NCI-H774 (cell line): ENCODE data around the gene ZNF292.
"Not testable (repeated sequence)": the region's sequence is repeated elsewhere in the genome, so short reads cannot be mapped to it uniquely, and the experiment has no call there.

Source experiments
- DNase-seq: peaks from one replicate; lab custom pipeline; 2025; lab: John Stamatoyannopoulos, UW

Gene ZNF292

DNA sequence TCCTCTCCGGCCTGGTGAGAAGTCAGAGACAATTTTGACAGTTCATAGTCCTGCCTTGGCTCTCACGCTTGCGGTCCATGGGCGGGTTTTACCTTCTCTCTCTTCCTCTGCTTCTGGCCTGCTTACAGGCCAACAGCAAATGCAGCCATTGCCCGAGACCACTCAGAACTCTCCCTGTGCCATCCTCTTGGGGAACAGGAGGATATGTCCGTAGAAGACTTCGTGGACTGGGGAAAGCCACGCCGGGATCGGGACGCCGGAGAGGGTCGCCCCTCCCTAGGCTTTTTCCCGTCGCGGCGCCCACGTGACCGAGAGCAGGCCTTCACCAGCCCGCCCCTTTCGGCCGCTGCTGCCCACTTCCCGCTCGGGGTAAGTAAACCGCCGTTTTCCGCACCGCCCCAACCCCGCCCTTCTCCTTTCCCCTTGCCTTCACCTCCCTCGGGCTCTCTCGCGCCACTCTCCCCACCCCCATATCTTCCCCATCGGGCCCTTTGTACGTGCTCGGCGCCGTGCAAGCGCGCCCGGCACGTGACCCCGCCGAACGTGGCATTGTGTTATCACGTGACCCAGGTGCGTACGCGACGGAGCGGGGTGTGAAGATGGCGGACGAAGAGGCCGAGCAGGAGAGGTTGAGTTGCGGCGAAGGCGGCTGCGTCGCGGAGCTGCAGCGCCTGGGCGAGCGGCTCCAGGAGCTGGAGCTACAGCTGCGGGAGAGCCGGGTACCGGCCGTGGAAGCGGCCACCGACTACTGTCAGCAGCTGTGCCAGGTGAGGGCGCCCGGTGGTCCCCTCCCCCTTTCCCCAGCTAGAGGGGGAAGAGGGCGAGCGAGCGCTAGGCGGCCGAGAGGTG lies at the start of gene ZNF292:
Gene ZNF292, plus strand, starts transcription at position 573 of the 849 bp plus-strand sequence. Its CDS starts 27 bp downstream, at position 600.
- DNase-seq: peak; percentile 100

DNA sequence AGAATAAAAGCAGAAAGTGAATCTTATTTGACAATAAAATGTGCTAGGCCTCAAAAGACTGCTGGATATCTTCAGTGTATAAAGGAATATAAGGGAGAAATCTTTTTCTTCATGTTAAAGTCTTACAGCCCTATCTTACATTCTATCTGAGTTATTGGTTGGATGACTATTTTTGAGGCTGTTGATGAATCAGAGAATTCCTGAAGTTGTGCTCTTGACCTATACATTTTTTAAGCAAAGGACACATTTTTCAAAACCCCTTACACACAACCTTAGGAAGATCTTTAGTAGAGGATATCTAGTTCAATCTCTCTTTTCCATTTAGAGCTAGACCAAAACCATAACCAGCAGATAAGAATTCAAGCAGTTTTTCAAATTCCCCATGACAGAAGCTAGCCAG lies 49.5 kb upstream of the ZNF292 start:
- DNase-seq: no peak

DNA sequence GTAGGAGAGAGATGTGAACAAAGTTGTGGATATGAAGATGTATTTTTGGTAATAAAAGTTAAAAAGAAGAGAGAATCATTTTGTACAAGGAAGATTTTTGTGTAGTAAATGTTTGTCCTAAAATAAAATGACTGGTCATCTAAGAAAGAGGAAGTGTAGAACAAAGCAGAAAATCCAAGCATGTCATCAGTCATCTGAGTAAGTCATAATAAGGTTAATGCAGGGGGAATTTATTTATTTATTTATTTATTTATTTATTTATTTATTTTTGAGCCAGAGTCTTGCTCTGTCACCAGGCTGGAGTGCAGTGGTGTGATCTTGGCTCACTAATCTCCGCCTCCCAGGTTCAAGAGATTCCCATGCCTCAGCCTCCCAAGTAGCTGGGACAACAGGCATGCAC lies 44.7 kb upstream of the ZNF292 start:
- no peak for DNase-seq

DNA sequence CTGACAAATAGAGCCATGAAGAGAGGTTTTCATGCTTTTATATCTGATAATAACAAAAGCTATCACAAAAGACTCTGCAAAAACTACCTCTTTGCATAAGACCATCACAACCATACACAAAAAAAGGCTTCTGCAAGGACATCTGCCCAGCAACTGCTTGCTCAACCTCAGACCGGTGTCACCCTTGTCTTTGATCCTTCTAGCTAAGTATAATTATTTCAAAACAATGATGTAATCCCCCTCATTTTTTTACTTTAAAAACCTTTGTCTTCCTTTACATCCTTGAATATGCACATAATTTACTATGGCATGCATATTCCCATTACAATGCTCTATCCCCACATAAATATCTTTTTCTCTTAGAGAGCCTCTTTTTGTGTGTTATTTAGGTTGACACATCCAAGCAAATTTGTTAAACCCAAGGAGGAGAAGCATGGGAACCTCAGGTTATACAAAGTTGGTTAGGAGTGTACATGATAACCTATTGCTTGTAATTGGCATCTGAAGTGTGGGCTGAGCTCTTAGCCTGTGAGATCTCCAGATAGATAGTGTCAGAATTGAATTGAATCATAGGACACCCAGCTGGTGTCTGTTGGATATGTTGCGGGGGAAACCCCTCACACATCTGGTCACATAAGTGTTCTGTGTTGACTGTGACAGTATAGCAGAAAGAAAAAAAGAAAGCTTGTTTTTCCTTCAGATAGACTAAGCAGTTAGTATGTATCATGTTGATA lies 39.8 kb upstream of the ZNF292 start:
- DNase-seq: no peak

DNA sequence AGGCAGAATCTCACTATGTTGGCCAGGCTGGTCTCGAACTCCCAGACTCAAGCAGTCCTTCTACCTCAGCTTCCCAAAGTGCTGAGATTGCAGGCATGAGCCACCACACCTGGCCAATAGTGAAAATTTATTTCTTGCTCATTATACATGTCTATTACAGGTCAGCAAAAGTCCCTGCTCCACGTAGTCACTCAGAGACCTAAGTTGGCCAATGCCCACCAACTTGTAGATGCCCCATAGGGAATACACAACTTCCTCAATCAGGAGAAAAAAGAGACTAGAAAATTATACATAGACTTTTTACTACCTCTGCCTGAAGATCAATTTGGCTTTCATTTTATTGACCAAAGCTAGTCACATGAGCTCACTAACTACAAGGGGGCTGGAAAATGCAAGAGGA lies 38.4 kb upstream of the ZNF292 start:
- no peak for DNase-seq

DNA sequence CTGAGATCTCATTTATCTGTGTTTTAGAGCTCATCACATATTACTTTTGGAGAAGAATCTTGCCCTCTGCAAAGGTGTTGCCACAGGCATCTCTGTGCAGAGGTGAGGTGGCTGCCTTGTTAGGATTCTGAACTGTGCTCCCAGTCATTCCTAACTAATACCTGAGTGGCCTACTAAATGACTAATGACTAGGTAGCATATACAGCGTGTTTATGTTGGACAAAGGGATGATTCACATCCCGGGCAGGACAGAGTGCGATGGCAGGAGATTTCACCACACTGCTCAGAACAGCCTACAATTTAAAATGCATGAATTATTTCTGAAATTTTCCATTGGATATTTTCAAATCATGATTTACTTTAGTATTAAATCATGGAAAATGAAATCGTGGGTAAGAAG lies 37.3 kb upstream of the ZNF292 start:
- DNase-seq: no peak

DNA sequence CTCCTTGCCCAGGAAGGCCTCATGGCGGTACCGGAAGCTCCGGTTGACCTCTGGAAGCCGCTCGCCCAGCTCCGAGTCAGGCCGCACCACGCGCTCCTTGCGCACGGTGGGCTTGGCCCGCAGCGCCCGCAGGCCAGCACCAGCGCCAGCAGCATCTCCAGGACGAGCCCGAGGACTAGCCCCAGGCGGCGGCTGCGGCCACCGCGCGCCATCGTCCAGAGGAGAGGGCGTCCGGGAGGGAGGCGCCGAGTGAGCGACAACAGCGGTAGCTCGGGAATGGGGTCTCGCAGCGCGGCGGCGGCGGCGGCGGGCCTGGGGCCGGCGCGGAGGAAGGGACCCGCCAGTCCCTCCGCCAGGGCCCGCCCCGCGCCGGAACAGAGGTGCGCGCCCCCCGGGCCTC lies 32.9 kb upstream of the ZNF292 start:
- DNase-seq: no peak

DNA sequence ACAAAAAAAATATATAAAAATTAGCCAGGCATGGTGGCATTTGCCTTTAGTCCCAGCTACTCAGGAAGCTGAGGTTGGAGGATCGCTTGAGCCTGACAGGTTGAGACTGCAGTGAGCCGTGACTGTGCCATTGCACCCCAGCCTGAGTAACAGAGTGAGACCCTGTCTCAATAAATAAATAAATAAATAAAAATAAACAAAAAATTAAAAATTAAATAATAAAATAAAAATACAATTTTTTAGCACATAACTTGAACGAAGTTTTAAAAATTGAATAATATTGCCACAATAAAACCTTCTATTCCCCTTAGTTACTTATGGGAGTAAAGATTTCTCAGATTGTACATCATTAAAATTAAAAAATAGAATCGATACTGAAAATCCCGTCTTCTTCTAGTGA lies 31.3 kb upstream of the ZNF292 start:
- no peak for DNase-seq

DNA sequence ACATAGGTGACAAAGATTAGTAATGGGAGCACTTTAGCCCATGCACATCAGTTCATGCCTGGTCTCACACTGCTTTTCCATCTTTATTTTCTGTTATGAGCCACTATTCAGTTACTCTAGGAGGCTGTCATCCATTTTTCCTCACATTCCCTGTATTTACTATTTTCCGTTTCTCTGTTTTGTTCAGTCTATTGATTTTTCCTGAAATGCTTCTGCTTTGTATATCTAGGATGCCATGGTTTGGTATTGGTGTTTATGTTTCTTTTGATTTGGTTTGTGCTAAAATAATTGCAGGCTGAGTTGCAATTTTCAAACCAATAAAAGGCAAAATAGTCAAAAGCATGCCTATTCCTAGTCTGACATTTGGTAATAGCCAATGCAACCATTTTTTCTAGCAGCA lies 28.9 kb upstream of the ZNF292 start:
- DNase-seq: no peak

DNA sequence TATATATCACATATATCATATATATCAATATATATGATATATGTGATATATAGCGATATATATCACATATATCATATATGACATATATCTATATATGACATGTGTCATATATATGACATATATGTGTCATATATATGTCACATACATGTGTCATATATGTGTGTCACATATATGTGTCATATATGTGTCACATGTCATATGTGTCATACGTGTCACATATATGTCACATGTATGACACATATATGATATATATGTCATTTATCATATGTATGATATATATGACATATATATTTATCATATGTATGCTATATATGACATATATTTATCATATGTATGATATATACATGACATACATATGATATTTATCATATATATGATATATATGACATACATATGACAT lies 27.6 kb upstream of the ZNF292 start:
- no peak for DNase-seq

DNA sequence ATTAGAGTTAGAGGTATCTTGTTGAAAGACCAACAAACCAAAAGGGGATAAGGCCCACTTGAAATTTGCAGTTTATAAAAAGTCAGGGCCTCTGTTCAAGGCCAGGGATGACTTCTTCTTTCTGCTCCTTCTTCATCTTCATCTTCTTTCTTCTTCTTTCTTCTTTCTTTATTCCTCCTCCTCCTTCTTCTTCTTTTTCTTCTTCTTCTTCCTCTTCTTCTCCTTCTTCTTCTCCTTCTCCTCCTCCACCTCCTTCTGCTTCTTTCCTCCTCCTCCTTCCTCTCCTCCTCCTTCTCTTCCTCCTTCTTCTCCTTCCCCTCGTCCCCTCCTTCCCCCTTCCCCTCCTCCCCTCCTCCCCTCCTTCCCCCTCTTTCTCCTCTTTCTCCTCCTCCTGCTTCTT lies 18.4 kb upstream of the ZNF292 start:
- no peak for DNase-seq

DNA sequence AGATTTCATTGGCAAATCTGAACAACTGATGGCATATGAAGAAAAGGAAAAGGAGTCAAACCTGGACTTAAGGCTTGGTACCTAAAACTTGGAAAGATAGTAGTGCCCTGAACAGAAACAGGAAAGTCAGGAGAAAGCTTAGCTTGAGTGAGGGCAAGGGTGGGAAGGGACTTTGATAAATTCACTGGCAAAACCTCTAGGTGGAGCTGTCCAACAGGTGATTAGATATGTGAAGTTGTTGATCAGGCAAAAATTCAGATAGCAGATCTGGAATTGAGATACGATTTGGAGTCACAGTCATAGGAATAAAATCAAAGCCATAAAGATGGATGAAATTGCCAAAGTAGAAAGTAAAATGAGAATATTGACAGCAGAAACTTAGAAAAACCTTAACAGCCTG lies 16.1 kb upstream of the ZNF292 start:
- DNase-seq: peak; percentile 75

DNA sequence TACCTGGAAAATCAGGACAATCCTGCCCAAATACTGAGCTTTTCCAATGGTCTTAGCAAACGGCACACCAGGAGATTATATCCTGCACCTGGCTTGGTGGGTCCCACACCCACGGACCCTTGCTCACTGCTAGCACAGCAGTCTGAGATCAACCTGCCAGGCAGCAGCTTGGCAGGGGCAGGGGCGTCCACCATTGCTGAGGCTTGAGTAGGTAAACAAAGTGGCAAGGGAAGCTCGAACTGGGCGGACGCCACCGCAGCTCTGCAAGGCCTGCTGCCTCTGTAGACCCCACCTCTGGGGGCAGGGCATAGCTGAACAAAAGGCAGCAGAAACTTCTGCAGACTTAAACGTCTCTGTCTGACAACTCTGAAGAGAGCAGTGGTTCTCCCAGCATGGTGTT lies 15.4 kb upstream of the ZNF292 start:
- not testable (repeated sequence) for DNase-seq

DNA sequence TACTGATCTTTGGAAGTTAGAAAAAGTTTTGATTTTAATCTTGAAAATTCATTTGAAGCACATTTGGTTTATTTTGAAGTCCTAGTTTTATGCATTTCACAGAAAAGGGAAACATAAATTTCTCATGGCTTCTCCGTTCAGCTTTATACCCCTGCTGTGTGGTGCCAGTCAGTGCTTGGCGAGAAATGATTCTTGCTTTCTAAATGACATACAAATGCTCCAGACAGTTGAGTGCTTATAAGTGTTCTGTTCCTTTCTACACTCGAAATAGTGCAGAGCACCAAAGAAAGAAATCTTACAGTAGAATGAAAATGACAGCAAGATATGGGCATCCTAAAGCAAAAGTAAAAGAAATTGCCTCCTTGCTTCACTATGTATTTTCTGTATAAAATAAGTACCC lies 9.0 kb upstream of the ZNF292 start:
- DNase-seq: no peak

DNA sequence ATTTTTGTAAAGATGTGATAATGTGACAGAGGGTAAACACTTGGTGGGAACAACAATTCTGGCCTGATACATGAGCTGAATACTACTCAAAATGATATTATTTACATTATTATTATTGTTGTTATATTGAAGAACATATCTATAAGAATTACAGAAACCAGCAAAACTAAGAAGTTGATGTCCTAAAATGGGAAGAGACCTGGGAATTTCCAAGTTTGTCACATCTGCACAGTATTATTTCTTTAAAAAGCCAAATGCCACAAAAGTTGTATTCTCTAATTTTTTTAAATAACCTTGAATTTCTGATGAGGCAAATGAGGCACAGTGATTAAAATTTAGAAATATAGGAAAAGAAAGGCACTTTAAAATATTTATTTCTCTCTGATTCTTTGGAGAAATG lies 5.0 kb upstream of the ZNF292 start:
- no peak for DNase-seq

DNA sequence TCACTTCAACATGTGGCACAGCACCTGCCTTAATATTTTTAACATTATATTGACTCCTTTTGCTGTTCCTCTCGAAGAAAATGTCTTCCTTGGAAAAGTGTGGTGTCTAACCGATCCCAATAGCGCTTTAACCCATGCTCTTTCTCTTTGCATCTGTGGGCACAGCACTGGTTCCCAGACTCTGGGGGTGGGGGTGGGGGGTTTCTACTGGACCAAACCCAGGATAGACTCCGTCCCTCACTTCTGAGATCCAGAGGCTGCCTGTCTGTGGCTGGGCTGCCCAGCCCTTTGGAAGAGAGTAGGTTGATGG lies 3.9 kb upstream of the ZNF292 start:
- DNase-seq: no peak

DNA sequence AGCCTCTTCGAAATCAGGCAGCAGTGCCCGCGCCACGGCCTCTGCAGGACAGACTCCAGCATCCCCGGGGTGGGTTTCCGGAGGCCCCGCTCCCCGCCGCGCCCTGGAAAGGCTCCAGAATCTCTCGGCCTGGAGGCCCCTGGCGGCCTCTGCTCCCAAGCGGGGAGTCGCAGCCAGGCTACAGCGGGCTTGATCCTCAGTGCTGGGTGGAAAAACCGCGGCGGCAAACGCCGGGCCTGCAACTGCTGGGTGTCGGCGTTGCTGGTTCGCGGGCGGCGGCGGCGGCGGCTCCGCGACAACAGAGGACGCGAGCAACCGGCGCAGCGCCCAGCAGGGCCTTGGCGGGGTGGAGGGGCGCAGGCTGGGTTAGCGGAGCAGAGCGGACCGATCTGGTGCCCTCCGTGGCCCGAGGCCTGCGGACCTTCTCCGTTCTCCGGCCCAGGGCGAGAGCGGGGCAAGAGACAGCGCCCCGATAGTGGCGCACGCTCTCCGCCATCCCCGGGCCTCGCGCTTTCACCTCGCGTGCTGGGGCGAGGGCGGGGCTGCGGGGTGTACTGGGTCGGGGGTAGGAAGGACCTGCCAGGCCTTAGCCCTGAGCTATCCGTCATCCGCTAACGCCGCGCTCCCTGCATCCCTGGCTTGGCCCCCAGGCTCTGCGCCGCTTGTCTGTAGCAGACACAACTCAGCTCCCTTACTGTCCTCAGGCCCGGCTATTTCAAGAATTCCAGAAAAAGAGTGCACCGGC lies 3.4 kb upstream of the ZNF292 start:
- peak; percentile 81 for DNase-seq

DNA sequence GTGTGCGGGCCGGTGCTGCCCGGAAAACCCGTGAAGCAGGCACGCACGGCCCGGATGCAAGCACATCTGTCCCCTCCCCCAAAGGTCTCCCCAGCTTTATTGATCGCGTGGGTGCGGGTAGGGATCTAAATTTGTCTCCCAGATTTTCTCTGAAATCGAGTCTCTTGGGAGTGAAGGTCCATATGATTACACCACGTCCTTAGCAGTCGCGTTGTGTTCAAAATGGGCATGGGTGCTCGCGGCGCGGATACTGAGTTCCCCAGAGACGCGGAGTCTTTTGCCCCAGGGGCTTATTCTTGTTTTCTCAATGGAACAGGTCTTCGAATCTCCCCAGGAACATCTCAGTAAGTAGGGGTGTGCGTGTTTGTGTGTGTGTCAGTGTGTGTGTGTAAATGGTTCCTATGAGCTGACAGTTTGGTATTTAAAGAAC lies 2.8 kb upstream of the ZNF292 start:
- no peak for DNase-seq

DNA sequence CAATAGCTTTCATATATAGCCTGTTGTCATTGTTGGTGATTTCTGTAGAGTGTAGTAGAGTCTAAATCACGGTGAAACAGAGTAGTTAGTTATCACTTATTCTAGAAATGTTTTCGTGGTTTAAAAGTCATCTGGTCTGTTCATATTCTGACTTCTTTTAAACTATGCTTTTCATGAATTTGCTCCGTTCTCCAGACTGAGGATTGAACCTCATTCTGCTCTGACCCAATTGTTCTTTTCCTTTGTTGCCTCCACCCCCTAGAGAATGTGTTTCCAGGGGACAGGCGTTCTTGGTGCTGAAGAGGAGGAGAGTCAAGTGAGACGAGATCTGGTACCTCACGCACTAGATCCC lies 748 bp upstream of the ZNF292 start:
- DNase-seq: no peak

DNA sequence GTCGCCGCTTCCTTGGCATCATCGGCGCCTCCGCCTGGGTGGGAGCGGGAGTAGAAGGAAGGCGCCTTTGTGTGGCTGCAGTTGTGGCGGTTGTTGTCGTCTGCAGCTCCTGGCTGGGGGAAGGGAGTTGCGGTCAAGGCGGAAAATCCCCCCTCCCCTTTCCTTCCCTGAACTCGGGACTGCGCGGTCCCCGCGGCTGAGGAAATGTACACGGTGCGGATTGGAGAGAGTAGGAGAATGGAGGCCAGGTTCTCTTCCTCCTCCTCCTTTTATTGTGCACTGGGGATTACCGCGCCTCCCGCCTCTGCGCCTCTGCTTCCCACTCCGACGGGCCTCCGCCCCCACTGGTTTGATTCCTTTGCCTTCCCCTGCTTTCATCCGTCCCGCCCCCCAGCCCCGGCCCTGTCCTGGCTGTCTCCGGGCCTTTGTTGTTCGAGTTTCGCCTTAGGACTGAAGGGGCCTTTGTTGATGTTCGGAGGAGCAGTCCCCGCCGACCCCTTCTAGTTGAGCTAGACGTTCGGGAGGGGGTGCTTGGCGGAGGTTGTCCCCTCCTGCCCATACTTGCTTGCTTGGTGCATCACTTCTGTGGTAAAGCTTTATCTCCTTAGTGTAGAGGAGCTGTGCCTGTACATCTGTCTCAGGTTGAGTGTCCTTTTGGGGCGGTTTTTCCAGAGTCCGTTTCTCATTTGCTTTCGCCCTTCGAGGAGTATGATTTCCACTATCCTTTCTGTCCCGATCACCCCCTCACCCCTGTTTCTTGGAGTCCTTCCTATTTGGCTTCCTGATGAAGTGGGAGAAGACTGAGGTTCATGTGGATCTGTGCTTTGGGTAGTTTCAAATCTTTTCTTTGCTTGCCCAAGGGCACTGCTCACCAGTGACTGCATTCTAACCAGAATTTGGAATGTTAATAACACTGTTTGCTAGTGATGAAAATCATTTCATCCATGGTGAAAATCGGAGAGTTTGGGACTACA lies 764 bp downstream of the ZNF292 start:
- DNase-seq: peak; percentile 50

DNA sequence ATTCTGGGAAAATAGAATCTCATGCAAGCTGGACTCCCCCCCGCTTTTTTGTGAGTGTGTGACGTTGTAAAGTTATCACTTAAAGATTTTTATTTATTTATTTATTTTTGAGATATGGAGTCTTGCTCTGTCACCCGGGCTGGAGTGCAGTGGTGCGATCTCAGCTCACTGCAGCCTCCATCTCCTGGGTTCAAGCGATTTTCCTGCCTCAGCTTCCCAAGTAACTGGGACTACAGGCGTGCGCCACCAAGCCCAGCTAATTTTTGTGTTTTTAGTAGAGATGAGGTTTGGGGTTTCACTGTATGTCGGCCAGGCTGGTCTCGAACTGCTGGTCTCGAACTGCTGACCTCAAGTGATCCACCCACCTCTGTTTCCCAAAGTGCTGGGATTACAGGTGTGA lies 2.2 kb downstream of the ZNF292 start:
- not testable (repeated sequence) for DNase-seq

DNA sequence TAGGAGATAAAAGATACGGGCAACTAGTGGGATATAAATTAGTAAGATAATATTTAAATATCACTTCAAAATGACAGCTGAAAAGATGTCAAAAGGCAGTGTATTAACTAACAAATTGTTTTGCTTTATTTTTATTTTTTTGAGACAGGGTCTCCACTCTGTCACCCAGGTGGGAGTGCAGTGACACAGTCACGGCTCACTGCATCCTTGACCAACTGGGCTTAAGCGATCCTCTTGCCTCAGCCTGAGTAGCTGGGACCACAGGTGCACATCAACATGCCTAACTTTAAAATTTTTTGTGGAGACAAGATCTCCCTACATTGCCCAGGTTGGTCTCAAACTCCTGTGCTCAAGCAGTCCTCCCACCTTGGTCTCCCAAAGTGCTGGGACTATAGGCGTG lies 5.9 kb downstream of the ZNF292 start:
- no peak for DNase-seq
